ENCODE results near the gene RHBDF1. TPM values are rescaled to one million over a fixed set of nuclear protein-coding genes. Genes with fewer than 3 reads are reported as not detected.

The RHBDF1 gene
- total and polyA plus RNA-seq, 2 donors (not counting 1 experiment from before 2014, with no cell fraction given): 40.5 to 53.8 TPM

DNA sequence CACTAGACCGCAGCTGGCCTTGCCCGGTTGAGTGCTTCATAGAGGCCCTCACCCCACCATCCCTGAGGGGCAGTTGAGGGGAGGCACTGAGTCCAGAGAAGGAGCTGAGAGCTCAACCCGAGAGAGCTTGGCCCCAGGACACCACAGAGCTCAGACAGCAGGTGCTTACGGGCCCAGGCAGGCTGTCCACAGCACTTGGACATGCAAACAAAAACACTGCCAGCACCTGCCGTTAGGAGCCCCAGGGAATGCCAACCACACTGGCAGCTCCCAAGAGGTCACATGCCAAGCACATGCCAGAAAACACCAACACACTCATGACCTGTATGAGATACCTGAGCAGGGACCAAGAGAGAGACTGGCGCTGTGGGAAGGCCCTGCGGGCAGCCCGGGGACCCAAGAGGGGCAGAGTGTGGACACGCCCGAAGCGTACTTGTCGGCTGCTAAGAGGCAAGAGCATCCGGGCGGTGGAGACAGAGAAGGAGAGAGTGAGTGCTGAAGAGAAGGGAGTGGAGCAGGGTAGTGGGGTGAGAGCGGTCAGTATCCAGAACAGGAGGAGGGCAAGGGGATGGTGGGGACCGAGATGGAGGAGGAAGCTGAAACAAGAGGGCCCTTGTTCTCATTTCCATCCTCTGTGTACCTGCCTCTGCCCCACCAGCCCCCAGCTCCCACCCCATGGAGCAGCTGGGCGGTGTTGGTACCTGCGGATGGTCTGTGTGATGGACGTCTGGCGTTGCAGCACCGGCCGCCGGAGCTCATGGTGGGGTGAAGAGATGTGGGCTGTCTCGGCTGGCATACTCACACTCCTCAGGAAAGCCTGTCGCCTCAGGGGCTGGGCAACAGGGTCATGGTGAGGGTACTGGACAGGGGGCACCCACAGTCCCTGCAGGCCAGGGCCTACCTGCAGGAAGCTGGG is 8.2 kb downstream of the RHBDF1 start:
- no peaks in the 10 kb centered on the region for H3K9me3 ChIP-seq (ENCODE audit: control insufficient read depth, insufficient read depth, low read depth, low read length)
- H2AFZ ChIP-seq (ENCODE audit: low read length): no peak overlapping the region
- TF ChIP-seq, protein P1, sequence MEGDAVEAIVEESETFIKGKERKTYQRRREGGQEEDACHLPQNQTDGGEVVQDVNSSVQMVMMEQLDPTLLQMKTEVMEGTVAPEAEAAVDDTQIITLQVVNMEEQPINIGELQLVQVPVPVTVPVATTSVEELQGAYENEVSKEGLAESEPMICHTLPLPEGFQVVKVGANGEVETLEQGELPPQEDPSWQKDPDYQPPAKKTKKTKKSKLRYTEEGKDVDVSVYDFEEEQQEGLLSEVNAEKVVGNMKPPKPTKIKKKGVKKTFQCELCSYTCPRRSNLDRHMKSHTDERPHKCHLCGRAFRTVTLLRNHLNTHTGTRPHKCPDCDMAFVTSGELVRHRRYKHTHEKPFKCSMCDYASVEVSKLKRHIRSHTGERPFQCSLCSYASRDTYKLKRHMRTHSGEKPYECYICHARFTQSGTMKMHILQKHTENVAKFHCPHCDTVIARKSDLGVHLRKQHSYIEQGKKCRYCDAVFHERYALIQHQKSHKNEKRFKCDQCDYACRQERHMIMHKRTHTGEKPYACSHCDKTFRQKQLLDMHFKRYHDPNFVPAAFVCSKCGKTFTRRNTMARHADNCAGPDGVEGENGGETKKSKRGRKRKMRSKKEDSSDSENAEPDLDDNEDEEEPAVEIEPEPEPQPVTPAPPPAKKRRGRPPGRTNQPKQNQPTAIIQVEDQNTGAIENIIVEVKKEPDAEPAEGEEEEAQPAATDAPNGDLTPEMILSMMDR (conservative IDR thresholded peaks at IDR 0.05 in 1 of 2, IDR thresholded peaks at IDR 0.05 in 1 of 2; ENCODE audit: low read depth in 1 of 2, low read length in 2 of 2): no peak
- TF ChIP-seq EZH2 (IDR thresholded peaks at IDR 0.05; ENCODE audit: low read length, missing control alignments): no peak
- H3K4me2 ChIP-seq (ENCODE audit: extremely low read depth, insufficient read depth, low read length): no peak overlapping the region
- no peak overlapping the region for H3K4me3 ChIP-seq (replicated peaks in 1 of 4; ENCODE audit: control extremely low read depth in 1 of 4, insufficient read depth in 1 of 4, low read depth in 3 of 4, low read length in 4 of 4)
- no peak overlapping the region for H3K9ac ChIP-seq (ENCODE audit: insufficient read depth, low read length)
- no peak overlapping the region for H3K27ac ChIP-seq (ENCODE audit: insufficient read depth, low read length)
- no peaks in the 10 kb centered on the region for H4K20me1 ChIP-seq (ENCODE audit: control insufficient read depth, extremely low read depth, insufficient read depth, low read length)
- peaks cover 39% of the 10 kb centered on the region for H3K36me3 ChIP-seq (ENCODE audit: control insufficient read depth, insufficient read depth, low read length)
- DNase-seq (ENCODE audit: low read depth in 2 of 2): no peak
- H3K27me3 ChIP-seq (ENCODE audit: control insufficient read depth, insufficient read depth, low read length): no peaks in the 10 kb centered on the region
- H3K4me1 ChIP-seq (ENCODE audit: control insufficient read depth, extremely low read depth, insufficient read depth, low read length): peaks cover 31% of the 10 kb centered on the region
- peaks cover 48% of the 10 kb centered on the region for H3K79me2 ChIP-seq (ENCODE audit: control insufficient read depth, insufficient read depth, low read length)

DNA sequence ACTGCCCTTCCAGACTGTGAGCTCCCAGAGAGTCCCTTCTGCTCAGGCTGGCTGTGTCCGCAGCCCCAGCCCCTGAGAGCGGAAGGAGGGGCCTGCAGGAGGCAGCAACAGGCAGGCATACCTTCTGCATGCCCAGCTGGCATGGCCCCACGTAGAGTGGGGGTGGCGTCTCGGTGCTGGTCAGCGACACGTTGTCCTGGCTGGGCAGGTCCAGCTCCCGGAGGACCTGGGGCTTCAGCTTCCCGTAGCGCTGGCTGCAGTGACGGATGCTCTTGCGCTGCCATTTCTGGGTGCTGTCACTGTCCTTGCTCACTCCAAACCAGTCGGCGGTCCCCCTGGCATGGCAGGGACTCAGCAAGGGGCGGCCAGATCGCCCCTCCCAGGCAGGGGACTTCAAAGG is 9.0 kb downstream of the RHBDF1 start:
- H3K27ac ChIP-seq (ENCODE audit: insufficient read depth, low read length): no peak overlapping the region
- no peak for DNase-seq (ENCODE audit: low read depth in 2 of 2)
- peaks cover 46% of the 10 kb centered on the region for H3K36me3 ChIP-seq (ENCODE audit: control insufficient read depth, insufficient read depth, low read length)
- H4K20me1 ChIP-seq (ENCODE audit: control insufficient read depth, extremely low read depth, insufficient read depth, low read length): no peaks in the 10 kb centered on the region
- TF ChIP-seq EZH2 (IDR thresholded peaks at IDR 0.05; ENCODE audit: low read length, missing control alignments): no peak
- TF ChIP-seq, protein P1 (conservative IDR thresholded peaks at IDR 0.05 in 1 of 2, IDR thresholded peaks at IDR 0.05 in 1 of 2; ENCODE audit: low read depth in 1 of 2, low read length in 2 of 2): no peak
- H2AFZ ChIP-seq (ENCODE audit: low read length): no peak overlapping the region
- H3K4me3 ChIP-seq (replicated peaks in 1 of 4; ENCODE audit: control extremely low read depth in 1 of 4, insufficient read depth in 1 of 4, low read depth in 3 of 4, low read length in 4 of 4): no peak overlapping the region
- H3K27me3 ChIP-seq (ENCODE audit: control insufficient read depth, insufficient read depth, low read length): no peaks in the 10 kb centered on the region
- no peak overlapping the region for H3K4me2 ChIP-seq (ENCODE audit: extremely low read depth, insufficient read depth, low read length)
- H3K4me1 ChIP-seq (ENCODE audit: control insufficient read depth, extremely low read depth, insufficient read depth, low read length): peaks cover 23% of the 10 kb centered on the region
- peaks cover 40% of the 10 kb centered on the region for H3K79me2 ChIP-seq (ENCODE audit: control insufficient read depth, insufficient read depth, low read length)
- no peak overlapping the region for H3K9ac ChIP-seq (ENCODE audit: insufficient read depth, low read length)
- H3K9me3 ChIP-seq (ENCODE audit: control insufficient read depth, insufficient read depth, low read depth, low read length): no peaks in the 10 kb centered on the region

DNA sequence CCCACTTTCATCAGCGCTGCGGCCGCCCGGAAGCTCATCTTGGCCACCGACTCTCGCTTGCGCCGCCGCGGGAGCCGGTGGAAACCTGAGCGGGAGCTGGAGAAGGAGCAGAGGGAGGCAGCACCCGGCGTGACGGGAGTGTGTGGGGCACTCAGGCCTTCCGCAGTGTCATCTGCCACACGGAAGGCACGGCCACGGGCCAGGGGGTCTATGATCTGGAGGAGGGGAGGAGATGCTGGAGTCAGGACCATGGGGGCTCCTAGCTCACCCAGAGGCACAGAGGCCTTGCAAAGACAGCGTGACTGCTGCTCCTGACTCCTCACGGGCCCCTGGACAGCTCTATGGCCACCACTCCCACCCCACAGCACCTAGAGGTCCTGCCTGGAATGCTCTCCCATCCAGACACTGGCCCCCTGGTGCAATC is 9.5 kb downstream of the RHBDF1 start:
- no peak overlapping the region for H3K9ac ChIP-seq (ENCODE audit: insufficient read depth, low read length)
- H3K79me2 ChIP-seq (ENCODE audit: control insufficient read depth, insufficient read depth, low read length): peaks cover 36% of the 10 kb centered on the region
- no peak overlapping the region for H2AFZ ChIP-seq (ENCODE audit: low read length)
- TF ChIP-seq EZH2 (IDR thresholded peaks at IDR 0.05; ENCODE audit: low read length, missing control alignments): no peak
- TF ChIP-seq, protein P1 (conservative IDR thresholded peaks at IDR 0.05 in 1 of 2, IDR thresholded peaks at IDR 0.05 in 1 of 2; ENCODE audit: low read depth in 1 of 2, low read length in 2 of 2): no peak
- no peak overlapping the region for H3K4me2 ChIP-seq (ENCODE audit: extremely low read depth, insufficient read depth, low read length)
- H3K4me3 ChIP-seq (replicated peaks in 1 of 4; ENCODE audit: control extremely low read depth in 1 of 4, insufficient read depth in 1 of 4, low read depth in 3 of 4, low read length in 4 of 4): no peak overlapping the region
- H3K27ac ChIP-seq (ENCODE audit: insufficient read depth, low read length): no peak overlapping the region
- peaks cover 19% of the 10 kb centered on the region for H3K4me1 ChIP-seq (ENCODE audit: control insufficient read depth, extremely low read depth, insufficient read depth, low read length)
- H3K9me3 ChIP-seq (ENCODE audit: control insufficient read depth, insufficient read depth, low read depth, low read length): no peaks in the 10 kb centered on the region
- H4K20me1 ChIP-seq (ENCODE audit: control insufficient read depth, extremely low read depth, insufficient read depth, low read length): no peaks in the 10 kb centered on the region
- no peak for DNase-seq (ENCODE audit: low read depth in 2 of 2)
- H3K36me3 ChIP-seq (ENCODE audit: control insufficient read depth, insufficient read depth, low read length): peaks cover 51% of the 10 kb centered on the region
- no peaks in the 10 kb centered on the region for H3K27me3 ChIP-seq (ENCODE audit: control insufficient read depth, insufficient read depth, low read length)

Data from fibroblast of lung (primary cell).